DMS153 (cell line): ENCODE data around the gene ADAMTS20.

ENCODE experiments used
- DNase-seq: peaks from one replicate; lab custom pipeline; 2025; lab: John Stamatoyannopoulos, UW

ADAMTS20 gene

DNA sequence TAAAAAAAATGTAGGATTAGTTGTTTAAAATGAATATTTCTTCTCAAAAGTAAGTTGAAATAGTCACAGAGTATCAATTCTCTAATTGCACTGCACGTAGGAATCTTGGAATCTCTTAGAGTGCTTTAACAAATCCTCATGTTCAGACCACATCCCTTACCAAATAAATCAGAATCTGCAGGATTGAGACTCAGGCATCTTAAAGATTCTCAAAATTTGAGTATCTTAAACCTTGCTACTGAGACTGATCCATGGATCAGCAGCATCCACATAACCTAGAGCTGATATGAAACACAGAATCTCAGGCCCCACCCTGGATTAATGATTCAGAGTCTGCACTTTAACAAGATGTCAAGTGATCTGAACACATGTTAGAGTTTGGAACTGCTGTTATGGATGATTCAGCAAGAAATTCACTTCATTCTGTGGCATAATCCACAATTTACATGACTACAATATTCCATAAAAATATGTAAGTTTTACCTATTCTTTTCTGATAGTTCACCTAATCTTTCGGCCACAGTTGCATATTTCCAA, 58.7 kb downstream of the ADAMTS20 start:
- DNase-seq, result no peak

- DNase-seq, result no peak
Measured at GRCh38 chr12:43482311-43483085, 69.5 kb downstream of the ADAMTS20 start.

- no peak for DNase-seq
Measured at GRCh38 chr12:43480591-43480990, 71.4 kb downstream of the ADAMTS20 start.

GRCh38 chr12:43462741-43463140, 89.3 kb downstream of the ADAMTS20 start:
- DNase-seq, result no peak

DNA sequence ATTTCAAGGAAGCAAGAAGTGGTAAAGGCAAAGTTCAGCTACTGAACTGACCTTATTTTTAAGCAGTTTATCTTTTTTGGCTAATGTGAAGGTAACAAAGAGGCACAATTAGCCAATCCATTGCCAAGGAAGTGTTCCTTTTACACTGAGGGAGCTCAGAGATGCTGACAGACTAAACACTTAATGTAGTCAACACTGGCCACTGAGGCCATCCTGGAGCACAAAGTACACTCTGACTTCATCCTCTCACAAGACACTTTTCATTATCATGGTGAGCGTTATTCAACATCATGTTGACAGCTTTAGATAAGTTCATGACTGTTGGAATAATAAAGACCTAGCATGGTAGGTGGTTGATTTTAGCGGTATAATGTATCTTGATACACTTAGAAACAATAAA, 89.9 kb downstream of the ADAMTS20 start:
- no peak for DNase-seq

DNA sequence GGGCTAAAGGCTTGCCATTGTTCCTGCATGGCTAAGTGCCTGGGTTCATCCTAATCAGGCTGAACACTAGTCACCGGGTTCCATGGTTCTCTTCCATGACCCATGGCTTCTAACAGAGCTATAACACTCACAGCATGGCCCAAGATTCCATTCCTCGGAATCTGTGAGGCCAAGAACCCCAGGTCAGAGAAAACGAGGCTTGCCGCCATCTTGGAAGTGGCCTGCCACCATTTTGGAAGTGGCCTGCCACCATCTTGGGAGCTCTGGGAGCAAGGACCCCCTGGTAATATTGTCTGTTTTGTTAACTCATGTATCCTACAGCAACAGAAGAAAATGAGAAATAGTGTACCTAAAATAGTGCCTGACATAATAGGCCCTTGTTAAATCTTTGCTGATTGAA, 92.7 kb downstream of the ADAMTS20 start:
- DNase-seq, result no peak

DNA sequence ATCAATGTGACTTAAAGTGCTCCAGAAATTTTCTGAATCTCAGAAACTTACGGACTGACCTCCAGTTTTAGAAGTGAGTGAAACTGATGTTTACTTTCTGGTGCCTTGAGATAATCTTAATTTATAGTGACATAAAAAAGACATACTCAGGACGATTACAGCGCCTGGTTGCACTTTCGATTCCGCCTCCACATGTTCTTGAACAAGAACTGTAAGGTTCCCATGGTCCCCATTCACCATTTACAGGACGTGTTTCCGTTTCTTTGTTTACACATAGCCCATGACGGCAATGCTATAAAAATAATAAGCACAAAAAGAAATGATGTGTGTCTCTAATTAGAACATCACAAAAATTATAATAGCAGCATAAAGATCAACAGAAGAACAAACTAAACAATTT, 98.2 kb downstream of the ADAMTS20 start:
- DNase-seq, result no peak

GRCh38 chr12:43444940-43445564, 107.0 kb downstream of the ADAMTS20 start:
- peak; percentile 8 for DNase-seq

DNA sequence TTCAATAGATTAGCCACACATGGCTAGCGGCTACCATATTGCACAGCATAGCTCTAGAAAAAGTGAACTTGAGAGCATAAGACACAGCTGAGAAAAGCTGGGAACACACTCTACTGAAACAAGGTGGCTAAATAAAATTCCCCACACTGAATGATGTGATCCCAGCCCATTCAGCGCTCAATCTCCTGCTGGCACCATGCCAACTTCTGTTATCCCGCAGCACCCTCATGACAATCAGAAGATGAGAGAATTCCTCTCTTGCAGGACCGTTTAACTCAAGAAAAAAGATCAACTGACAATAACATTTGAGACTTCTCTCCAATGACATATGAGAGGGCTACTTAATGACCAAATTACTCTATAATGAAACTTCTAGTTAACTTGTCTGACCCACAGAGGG, 115.4 kb downstream of the ADAMTS20 start:
- no peak for DNase-seq

DNA sequence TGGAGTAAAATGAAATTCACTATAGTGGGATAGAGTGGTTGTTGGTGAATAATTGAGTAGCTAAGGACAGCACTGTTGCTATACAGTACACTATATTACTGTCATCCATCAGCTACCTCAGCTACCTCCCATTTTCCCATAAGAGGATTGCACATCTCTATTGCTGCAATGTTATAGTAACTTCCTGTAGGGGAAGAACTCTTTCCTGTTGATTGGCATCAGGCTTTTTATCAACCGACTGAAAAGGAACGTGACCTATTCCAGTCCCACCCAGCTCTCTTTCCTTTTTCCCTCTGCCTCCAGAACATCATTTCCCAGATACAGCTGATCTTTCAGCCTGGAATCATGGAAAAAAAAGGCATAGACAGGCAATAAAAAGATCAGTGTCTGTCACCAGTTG, 117.4 kb downstream of the ADAMTS20 start:
- DNase-seq, result no peak

- no peak for DNase-seq
Measured at GRCh38 chr12:43428088-43428600, 123.9 kb downstream of the ADAMTS20 start.

- DNase-seq, result no peak
Measured at GRCh38 chr12:43425361-43425760, 126.6 kb downstream of the ADAMTS20 start.

DNA sequence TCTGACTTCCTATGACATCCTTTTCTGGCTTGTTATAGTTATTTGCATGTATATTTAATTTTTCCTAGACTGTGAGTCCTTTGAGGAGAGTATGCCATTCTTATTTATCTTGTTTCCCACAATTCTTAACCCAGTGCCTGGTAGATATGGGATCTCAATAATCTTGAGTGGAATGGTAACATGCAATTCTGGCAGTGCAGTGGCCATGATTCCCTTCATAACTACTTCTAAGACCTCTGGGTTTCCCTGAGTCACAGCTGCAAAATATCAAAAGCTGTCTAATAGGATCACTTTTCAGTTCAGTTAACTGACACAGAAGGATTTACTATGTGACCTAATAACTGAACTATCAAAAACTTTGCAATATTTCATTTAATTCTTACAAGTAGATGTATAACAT, 135.0 kb downstream of the ADAMTS20 start:
- DNase-seq, result no peak

- DNase-seq, result no peak
Measured at GRCh38 chr12:43407816-43408645, 144.0 kb downstream of the ADAMTS20 start.

DNA sequence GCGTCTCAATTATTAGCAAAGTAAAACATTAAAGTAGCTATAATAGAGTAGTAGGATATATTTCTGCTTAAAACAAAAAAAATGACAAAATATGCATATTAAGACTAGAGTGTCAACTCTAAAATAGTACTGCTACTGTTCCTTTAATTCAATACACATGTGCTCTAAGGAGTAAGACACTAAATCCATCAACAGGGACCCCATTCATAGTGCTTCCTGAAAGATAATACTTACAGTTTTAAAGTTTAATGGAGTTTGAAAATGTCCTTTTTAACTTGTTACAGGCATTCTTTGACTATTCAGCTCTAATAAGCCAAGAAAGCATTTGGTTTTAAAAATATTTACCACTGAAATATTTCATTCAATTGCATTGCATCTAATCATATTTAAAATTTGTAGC, 145.2 kb downstream of the ADAMTS20 start:
- DNase-seq, result no peak

- DNase-seq, result no peak
Measured at GRCh38 chr12:43402436-43402835, 149.6 kb downstream of the ADAMTS20 start.

- no peak for DNase-seq
Measured at GRCh38 chr12:43401096-43401495, 150.9 kb downstream of the ADAMTS20 start.

DNA sequence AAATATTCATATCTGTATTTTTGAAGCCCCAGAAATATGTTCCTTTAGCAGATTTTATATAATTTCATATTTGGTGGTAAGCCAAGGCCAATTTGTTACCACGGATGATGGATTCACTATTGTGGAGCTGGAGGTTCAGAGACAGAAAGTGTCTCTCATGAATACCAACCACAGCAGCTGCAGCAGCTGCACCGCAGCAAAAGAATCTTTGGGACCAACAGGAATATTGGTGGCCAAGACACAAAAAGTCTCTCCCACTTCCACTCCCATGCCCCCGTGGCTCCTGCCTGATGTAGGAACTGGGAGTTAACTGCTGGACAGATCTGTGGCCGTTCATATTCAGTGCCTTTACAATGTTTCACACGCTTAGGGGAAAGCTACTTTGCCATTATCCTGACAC, 155.3 kb downstream of the ADAMTS20 start:
- no peak for DNase-seq

DNA sequence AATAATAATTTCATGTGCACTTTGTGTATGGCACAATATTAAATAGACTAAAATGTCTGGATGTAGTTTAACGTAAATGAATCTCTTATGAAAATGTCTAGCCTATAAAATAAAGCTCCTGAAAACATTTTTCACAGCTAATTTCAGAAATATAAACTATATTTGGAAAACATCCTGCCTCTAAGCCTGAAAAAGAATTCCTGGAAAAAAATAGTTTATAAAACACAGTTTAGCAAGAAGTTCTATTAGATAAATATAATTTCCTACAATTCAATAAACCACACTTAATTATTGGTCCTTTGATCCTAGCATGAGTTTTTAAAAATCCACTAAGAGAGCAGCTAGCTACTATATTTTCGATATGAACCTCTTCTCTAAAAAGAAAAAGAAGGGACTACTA, 159.9 kb downstream of the ADAMTS20 start:
- DNase-seq, result no peak

GRCh38 chr12:43381879-43382278, 170.1 kb downstream of the ADAMTS20 start:
- no peak for DNase-seq

GRCh38 chr12:43378448-43378847, 173.6 kb downstream of the ADAMTS20 start:
- DNase-seq, result no peak

- DNase-seq, result no peak
Measured at GRCh38 chr12:43370263-43370662, 181.7 kb downstream of the ADAMTS20 start.
